HG02840 (cell line): Measurements from ENCODE around the gene HBG2.
"Not testable (repeated sequence)": the region's sequence is repeated elsewhere in the genome, so short reads cannot be mapped to it uniquely, and the experiment has no call there.

Experiments
- ATAC-seq: cut with Tn5 transposase; IDR thresholded peaks from one replicate; pipeline ENCODE4 v1.9.1; 2021; ENCODE audit warnings: mild to moderate bottlenecking, moderate library complexity, moderate number of reproducible peaks; ENCODE audit not compliant: unreplicated experiment, low FRiP score

HBG2 gene

DNA sequence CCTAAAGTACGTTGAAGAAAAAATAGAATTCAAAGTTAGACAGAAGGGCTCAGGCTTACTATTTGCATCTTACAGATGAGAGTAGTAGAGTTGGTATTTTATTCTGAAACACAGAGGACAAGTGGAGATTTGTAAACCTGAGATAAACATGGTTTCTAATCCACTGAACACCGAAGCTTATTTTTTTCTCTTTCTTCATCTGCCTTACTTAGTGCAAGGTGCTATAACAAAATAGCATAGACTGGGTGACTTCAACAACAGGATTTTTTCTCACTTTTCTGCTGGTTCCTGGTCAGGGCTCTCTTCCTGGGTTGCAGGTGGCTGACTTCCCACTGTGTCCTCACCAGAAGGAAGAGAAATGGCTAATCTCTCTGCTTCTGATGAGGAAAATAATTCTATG, 2.8 kb downstream of the HBG2 start:
- no peak for ATAC-seq

DNA sequence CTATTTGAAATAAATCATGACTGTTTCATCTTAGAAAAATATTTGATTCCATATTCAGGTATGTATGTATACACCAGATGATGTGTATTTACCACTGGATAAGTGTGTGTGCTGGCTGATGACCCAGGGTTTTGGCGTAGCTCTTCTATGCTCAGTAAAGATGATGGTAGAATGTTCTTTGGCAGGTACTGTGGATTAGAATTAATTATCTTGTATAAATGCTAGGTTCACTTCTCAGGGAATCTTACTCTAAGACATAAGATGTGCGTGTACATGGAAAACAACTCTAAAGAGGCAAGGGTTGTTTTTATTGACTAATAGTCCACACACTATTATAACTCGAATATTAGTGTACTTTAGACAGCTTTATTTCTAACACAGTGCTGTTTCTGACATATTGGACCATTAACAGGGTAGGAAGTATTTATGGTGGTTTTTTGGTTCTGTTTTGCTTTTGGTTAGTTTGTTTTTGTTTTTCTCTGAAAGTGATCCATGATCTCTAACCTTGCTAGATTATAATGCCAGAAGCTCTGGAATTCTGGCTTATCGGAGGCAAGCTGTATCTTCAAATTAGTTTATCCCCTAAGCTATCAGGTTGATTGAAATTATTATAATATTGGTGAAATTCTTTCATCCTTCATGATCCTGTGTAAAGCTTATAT, 3.9 kb downstream of the HBG2 start:
- ATAC-seq = no peak

DNA sequence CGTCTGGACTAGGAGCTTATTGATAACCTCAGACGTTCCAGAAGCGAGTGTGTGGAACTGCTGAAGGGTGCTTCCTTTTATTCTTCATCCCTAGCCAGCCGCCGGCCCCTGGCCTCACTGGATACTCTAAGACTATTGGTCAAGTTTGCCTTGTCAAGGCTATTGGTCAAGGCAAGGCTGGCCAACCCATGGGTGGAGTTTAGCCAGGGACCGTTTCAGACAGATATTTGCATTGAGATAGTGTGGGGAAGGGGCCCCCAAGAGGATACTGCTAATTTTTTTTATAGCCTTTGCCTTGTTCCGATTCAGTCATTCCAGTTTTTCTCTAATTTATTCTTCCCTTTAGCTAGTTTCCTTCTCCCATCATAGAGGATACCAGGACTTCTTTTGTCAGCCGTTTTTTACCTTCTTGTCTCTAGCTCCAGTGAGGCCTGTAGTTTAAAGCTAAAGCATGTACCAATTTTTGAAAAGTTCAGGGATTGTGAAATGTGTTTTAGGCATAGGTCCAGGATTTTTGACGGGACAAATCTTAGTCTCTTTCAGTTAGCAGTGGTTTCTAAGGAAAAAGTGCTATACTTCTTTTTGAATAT, 4.7 kb downstream of the HBG2 start, which contains the start of gene HBG1:
Gene HBG1, minus strand, starts transcription at position 51 of the 590 bp plus-strand sequence. CDS start 53 bp downstream, outside the sequence.
- not testable (repeated sequence) for ATAC-seq

DNA sequence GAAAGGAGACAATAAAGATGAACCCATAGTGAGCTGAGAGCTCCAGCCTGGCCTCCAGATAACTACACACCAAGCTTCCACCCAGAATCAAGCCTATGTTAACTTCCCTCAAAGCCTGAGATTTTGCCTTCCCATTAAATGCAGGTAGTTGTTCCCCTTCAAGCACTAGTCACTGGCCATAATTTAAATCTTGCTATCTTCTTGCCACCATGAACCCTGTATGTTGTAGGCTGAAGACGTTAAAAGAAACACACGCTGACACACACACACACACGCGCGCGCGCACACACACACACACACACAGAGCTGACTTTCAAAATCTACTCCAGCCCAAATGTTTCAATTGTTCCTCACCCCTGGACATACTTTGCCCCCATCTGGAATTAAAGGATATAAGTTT, 6.1 kb downstream of the HBG2 start:
- ATAC-seq = not testable (repeated sequence)

DNA sequence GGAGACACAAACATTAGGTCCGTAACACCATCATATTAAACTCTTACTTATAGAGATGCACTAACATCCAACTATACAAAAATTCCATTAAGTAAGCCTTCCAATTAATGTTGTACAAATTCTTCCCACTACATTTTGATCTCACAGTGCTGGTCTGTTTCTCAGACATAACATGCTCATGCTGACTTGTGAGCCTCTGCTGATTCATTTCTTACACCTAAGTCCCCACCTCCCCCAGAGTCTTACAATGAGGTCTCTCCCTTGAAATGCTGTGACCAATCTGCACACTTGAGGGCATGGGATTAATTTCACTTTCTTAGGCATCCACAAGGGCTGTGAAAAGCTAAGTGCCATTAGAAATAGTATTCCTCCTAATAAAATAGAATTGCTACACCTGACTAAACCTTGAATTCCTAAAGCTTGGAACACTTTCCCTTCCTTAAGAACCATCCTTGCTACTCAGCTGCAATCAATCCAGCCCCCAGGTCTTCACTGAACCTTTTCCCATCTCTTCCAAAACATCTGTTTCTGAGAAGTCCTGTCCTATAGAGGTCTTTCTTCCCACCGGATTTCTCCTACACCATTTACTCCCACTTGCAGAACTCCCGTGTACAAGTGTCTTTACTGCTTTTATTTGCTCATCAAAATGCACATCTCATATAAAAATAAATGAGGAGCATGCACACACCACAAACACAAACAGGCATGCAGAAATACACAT, 6.9 kb downstream of the HBG2 start:
- no peak for ATAC-seq

DNA sequence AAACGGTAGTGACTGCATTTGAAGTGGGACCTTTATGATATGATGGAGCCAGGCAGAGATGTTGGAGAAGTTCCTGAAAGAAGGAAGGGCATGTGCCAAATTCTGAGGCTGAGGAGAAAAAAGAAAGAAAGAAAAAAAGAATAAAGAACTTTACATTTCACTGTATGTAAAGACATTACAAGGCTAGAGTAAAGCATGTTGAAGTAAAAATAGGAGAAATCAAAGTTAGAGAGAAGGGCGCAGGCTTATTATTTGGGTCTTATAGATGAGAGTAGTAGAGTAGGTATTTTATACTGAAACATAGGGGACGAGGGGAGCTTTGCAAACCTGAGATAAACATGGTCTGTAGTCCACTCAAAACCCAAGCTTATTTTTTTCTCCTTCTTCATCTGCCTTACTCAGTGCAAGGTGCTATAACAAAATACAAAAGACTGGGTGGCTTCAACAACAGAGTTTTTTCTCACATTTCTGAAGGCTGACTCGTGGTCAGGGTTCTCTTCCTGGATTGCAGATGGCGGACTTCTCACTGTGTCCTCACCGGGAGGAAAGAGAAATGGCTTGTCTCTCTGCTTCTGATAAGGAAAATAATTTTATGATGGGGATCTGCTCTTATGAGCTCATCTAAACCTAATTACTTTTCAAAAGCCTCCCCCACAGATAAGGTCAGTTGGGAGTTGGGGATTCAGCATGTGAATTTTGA, 7.7 kb downstream of the HBG2 start:
- no peak for ATAC-seq

DNA sequence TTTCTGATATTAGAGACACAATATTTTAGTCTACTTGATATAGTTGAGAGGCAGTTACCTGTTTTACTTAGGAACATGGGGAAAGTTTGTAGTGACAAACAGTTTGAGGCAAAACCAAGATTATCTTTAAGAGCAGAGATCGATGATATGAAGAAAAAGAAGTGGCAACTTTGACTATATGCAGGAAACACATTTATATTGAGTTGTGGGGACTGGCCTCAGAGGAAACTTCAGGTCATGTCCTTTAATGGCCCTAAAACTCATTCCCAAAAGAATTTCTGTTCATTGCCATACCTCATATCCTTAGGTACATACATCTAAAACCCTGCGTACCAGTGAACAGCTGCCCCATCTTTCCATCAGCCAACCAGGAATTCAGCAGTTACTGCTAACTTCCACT, 9.4 kb downstream of the HBG2 start:
- ATAC-seq = no peak

DNA sequence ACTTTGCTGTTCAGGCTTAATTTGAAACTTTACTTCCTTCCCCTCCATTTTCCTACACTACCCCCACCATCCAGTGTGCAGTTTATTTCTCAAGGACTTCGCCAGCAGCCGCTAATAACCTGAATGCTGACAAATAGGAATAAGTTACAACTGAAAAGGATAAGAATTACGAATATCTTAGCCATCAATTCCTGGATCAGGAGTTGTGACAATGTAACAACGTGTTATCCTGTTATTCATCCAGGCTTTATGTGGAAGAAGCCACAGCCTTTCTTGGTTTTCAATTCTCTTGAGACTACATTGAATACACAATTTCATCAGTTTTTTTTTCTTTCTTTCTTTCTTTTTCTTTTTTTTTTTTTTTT, 10.8 kb downstream of the HBG2 start:
- no peak for ATAC-seq

DNA sequence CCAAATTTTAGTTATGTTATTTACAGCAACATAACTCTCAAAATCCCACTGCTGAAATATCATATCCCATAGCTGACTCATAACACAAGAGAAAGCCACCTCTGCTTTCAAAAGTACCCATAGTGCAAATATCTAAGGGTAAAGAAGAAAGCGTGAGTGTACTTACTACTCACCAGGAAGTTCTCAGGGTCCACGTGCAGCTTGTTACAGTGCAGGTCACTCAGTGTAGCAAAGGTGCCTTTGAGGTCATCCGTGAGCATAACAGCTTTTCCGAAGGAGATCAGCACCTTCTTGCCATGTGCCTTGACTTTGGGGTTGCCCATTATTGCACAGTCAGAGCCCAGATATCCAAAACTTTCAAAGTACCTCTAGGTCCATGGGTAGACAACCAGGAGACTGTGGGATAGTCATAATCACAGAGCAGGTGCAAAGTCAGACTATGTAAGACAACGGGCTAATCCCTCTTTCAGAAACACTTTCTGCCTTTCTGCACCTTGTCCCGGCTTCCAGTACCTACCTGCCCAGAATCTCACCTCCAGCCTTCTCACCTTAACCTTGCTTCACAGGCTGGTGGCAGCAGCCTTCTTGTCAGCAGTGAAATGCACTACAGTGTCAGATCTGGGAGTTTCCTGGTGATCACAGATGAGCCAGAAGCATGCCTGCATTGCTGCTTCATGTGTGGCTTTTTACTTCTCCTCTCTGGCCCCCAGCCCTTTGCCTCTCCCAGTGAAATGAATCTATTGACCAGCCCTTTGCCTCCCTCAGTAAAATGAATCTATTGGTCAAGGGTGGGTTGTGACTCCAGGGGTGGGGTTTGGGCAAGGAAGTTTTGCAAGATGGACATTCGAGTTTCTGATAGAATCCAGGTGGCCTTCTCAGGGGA, 11.4 kb downstream of the HBG2 start:
- no peak for ATAC-seq

DNA sequence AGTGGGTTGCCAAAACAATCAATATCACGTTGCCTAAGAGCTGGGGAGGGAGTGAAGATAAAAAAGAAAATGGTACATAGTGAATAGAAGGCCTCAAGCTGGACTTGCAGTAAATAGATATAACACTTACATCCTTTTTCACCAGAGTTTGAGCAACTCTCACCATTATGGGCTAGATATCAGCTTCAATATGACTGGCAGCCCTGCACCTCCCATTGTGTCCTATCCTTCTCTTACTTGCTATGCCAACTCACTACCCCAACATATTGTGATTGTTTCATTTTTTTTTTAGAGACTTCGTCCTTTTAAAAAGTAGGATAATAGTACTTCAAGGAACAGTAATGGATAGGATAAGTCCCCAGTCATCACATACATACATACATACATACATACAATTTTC, 12.4 kb downstream of the HBG2 start:
- ATAC-seq = no peak

DNA sequence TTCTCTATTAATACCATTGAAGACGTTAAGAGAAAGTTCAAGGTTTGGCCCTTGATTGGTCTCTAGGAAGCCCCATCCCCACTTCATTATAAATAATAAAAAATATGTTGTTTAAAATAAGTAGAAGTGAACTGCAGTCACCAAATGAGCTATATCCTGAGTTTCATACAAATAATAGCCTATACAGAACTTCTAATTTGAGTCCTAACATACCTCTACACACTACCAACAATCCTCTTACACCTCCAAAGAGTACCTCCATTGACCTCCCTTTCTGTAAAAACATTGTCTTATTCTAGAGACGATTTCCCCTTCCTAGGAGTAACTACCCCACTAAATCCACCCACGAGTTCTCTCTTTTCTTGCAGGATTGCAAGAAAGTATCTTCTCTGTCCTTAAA, 13.1 kb downstream of the HBG2 start:
- ATAC-seq = no peak

DNA sequence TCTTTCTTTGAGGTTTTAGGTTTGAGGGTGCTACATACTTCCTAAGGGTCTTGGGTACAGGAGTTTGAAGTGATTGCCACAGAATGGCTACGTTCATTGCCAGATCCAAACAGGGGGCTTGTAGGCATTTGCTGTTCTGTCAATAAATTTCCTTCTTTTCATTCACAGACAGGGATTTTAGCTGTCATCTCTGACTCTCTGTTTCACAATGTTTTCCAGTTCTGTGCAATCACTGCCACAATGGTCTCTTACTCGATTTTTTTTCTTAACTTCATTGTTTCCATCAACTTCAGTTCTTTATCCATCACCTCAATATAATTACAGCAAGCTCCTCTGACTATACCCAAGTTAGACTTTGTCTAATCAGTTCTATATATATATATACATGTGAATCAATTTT, 14.1 kb downstream of the HBG2 start:
- ATAC-seq = no peak

DNA sequence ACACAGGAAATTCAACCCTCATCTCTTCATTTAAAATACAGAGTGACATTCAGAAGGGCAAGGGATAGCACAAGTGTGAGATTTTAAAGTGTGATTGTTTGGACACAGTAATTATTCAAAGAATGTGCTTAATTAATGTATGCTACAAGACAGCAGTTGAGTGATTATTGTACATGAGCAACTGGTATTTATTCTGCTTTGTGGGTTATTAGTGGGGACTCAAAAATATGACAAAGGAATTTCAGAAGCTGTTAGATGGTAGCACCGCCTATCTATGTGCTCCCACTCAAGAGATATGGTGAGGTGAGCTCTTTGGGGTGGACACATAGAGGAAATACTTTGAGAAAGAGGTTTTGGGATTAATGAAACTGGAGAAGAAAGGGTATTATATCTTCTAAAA, 14.5 kb downstream of the HBG2 start:
- no peak for ATAC-seq

DNA sequence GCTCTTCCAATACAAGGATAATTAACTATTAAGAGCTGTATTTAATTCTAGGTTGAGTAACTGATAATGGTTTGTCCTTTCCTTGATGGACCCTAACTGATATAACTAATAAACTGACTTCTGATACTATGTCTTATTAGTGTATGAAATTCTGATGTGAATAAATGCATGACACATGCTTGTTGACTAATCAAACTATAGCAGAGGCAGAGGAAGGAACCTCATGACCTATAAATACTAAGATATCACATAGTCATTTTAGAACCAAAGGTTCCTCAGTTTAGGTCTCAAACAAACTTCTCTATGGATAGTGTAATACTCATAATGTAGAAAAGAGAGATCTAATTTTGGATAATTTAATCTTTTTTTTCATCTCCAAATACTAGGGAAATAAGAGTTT, 15.5 kb downstream of the HBG2 start:
- ATAC-seq = no peak

DNA sequence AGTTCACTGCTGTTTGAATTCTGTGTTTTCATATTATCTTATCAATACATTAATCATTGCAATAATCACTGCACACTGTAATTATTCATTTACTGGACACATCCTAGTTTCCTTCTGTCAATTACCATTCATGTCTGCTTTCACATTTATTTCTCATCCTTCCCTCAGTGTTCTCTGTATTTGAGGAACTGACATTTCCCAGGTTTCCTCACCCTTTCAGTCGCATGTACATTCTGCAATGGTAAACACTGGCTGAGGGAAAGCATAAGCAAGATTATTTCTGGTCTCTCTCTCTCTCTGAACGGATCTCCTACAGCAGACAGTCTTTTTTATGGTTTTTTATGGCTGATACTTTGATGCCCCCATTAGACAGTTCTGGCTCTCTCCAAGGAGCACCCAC, 16.1 kb downstream of the HBG2 start:
- no peak for ATAC-seq

DNA sequence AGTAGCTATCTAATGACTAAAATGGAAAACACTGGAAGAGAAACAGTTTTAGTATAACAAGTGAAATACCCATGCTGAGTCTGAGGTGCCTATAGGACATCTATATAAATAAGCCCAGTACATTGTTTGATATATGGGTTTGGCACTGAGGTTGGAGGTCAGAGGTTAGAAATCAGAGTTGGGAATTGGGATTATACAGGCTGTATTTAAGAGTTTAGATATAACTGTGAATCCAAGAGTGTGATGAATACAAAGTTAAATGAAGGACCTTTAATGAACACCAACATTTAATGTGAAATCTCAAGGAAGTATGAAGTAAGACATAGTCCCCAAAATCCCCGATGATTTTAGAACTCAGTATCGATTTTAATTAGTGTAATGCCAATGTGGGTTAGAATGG, 17.2 kb downstream of the HBG2 start:
- no peak for ATAC-seq

DNA sequence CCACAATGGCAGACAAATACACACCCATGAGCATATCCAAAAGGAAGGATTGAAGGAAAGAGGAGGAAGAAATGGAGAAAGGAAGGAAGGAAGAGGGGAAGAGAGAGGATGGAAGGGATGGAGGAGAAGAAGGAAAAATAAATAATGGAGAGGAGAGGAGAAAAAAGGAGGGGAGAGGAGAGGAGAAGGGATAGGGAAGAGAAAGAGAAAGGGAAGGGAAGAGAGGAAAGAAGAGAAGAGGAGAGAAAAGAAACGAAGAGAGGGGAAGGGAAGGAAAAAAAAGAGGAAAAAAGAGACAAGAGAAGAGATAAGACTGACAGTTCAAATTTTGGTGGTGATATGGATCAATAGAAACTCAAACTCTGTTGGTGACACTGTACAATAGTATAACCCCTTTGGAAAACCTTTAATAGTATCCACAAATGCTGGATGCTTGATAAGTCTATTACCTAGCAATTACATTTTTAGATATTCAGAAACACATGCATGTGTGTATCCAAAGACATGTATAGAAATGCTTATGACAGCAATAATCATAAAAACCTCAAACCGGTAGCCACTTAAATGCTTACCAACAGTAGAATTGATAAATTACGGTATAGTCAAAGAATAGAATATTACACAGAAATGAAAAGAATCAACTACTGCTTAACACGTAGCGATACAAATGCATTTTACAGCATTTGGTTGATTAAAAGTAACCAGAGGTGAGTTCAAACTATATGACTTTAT, 19.1 kb downstream of the HBG2 start:
- ATAC-seq = no peak

DNA sequence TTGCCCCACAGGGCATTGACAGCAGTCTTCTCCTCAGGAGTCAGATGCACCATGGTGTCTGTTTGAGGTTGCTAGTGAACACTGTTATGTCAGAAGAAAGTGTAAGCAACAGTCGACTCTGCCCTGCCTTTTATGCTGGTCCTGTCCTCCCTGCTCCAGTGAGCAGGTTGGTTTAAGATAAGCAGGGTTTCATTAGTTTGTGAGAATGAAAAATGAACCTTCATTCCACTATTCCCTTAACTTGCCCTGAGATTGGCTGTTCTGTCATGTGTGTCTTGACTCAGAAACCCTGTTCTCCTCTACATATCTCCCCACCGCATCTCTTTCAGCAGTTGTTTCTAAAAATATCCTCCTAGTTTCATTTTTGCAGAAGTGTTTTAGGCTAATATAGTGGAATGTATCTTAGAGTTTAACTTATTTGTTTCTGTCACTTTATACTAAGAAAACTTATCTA, 20.2 kb downstream of the HBG2 start, which contains the start of gene HBD:
Gene HBD, minus strand, starts transcription at position 103 of the 454 bp plus-strand sequence. Its CDS starts 50 bp downstream, at position 53.
- ATAC-seq = no peak

DNA sequence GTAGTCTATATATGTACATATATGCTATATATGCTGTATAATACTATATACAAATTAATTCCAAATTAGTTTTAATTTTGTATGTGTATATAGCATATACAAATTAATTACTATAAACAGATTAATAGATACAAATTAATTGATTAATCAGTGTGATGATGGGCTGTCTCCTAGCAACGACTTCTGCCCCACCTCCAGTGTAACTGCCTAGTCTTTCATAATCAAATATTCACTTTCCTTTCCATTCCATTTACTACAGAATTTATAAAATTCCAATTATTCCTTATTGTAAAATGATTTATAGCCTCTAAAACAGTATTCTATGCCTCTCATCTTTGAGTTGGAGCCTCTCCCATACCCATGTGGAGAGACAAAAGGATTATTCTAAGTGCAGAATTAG, 21.3 kb downstream of the HBG2 start:
- no peak for ATAC-seq
